Loucy (cell line): ENCODE results near the gene CDH19.

ENCODE experiments used
- H2AFZ ChIP-seq: fragments of 200-600 bp; sonication (generic); 2 replicates; pipeline ENCODE4 v1.6.0; 2016; ENCODE audit warnings: antibody characterized with exemption, mild to moderate bottlenecking, low read length, moderate library complexity
- H3F3A ChIP-seq: fragments of 200-600 bp; 2 replicates; pipeline ENCODE4 v1.6.0; 2016; ENCODE audit warnings: antibody characterized with exemption, low read depth, mild to moderate bottlenecking
- H3K27me3 ChIP-seq: fragments of 200-600 bp; sonication (generic); 2 replicates; pipeline ENCODE4 v1.6.1; 2014; ENCODE audit warnings: low read length, mild to moderate bottlenecking; ENCODE audit not compliant: insufficient read depth, poor library complexity, severe bottlenecking
- H3K36me3 ChIP-seq: fragments of 200-600 bp; sonication (generic); 2 replicates; pipeline ENCODE4 v1.6.1; 2016; ENCODE audit warnings: low read length; ENCODE audit not compliant: insufficient read depth
- H3K4me1 ChIP-seq: fragments of 200-600 bp; sonication (generic); 2 replicates; pipeline ENCODE4 v1.5.1; 2014; ENCODE audit warnings: low read length, mild to moderate bottlenecking; ENCODE audit not compliant: insufficient read depth, poor library complexity, severe bottlenecking
- H3K4me2 ChIP-seq: fragments of 200-600 bp; sonication (generic); 2 replicates; pipeline ENCODE4 v1.6.0; 2014; ENCODE audit warnings: antibody characterized with exemption, low read length, low read depth, mild to moderate bottlenecking; ENCODE audit not compliant: poor library complexity, severe bottlenecking
- H3K4me3 ChIP-seq: fragments of 200-600 bp; sonication (generic); 2 replicates; pipeline ENCODE4 v1.5.1; 2014; ENCODE audit warnings: low read length, mild to moderate bottlenecking, mixed read lengths; ENCODE audit not compliant: poor library complexity, severe bottlenecking
- H3K79me2 ChIP-seq: fragments of 200-600 bp; sonication (generic); 2 replicates; pipeline ENCODE4 v1.6.1; 2014; ENCODE audit warnings: low read length; ENCODE audit not compliant: insufficient read depth
- H3K9ac ChIP-seq: fragments of 200-600 bp; sonication (generic); 2 replicates; pipeline ENCODE4 v1.6.0; 2014; ENCODE audit warnings: mild to moderate bottlenecking, low read depth, low read length, moderate library complexity; ENCODE audit not compliant: poor library complexity, severe bottlenecking
- H3K9me2 ChIP-seq: fragments of 200-600 bp; sonication (generic); replicated peaks from 2 replicates; pipeline ENCODE4 v1.6.1; 2016; ENCODE audit warnings: low read depth, low read length, mixed read lengths
- H3K9me3 ChIP-seq: fragments of 200-600 bp; sonication (generic); 2 replicates; pipeline ENCODE4 v1.6.1; 2014; ENCODE audit warnings: mild to moderate bottlenecking, antibody characterized with exemption, low read length, low read depth; ENCODE audit not compliant: insufficient read depth
- H4K20me1 ChIP-seq: fragments of 200-600 bp; sonication (generic); 2 replicates; pipeline ENCODE4 v1.6.0; 2014; ENCODE audit warnings: antibody characterized with exemption, low read length, mild to moderate bottlenecking; ENCODE audit not compliant: insufficient read depth, poor library complexity, severe bottlenecking
- EZH2phosphoT487 ChIP-seq: fragments of 200-600 bp; IDR thresholded peaks from 2 replicates; pipeline ENCODE4 v1.6.1; 2018; ENCODE audit warnings: antibody characterized with exemption, mild to moderate bottlenecking, moderate library complexity, borderline replicate concordance
- TF ChIP-seq, protein P1 (sequence below): fragments of 200-600 bp; sonication (generic); conservative IDR thresholded peaks from 2 replicates; pipeline ENCODE4 v1.5.1; 2014; ENCODE audit warnings: mild to moderate bottlenecking, antibody characterized with exemption, low read length

The CDH19 gene

DNA sequence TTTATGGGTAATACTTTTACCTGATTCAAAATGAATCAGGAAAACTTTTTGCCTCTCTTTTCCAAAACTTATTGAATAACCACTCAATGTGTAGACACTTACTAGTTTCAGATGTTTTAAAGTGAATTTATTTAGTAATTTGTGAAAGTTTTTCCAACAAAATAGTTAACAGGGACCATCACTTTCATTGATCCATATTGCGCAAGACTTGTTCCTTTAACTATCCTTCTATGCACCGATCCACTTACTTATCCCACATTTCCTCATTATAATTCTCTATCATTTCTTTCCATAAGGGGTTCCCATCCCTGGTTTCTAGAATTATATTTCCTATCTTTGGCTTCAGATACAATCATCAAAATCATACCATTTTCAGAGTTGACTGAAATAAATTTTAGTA lies 48.3 kb downstream of the CDH19 start:
- H3K9ac ChIP-seq = no peak overlapping the region
- no peaks in the 10 kb centered on the region for H3K4me1 ChIP-seq
- H3K9me2 ChIP-seq = no peaks in the 10 kb centered on the region
- H3K4me2 ChIP-seq = no peak overlapping the region
- no peaks in the 10 kb centered on the region for H3K79me2 ChIP-seq
- no peak overlapping the region for H3K4me3 ChIP-seq
- H3K27me3 ChIP-seq = no peaks in the 10 kb centered on the region
- no peaks in the 10 kb centered on the region for H3K36me3 ChIP-seq
- no peak overlapping the region for H2AFZ ChIP-seq
- no peaks in the 10 kb centered on the region for H3F3A ChIP-seq
- H4K20me1 ChIP-seq = no peaks in the 10 kb centered on the region
- no peaks in the 10 kb centered on the region for H3K9me3 ChIP-seq
- TF ChIP-seq, protein P1, sequence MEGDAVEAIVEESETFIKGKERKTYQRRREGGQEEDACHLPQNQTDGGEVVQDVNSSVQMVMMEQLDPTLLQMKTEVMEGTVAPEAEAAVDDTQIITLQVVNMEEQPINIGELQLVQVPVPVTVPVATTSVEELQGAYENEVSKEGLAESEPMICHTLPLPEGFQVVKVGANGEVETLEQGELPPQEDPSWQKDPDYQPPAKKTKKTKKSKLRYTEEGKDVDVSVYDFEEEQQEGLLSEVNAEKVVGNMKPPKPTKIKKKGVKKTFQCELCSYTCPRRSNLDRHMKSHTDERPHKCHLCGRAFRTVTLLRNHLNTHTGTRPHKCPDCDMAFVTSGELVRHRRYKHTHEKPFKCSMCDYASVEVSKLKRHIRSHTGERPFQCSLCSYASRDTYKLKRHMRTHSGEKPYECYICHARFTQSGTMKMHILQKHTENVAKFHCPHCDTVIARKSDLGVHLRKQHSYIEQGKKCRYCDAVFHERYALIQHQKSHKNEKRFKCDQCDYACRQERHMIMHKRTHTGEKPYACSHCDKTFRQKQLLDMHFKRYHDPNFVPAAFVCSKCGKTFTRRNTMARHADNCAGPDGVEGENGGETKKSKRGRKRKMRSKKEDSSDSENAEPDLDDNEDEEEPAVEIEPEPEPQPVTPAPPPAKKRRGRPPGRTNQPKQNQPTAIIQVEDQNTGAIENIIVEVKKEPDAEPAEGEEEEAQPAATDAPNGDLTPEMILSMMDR = no peak
- no peak for TF ChIP-seq EZH2phosphoT487

DNA sequence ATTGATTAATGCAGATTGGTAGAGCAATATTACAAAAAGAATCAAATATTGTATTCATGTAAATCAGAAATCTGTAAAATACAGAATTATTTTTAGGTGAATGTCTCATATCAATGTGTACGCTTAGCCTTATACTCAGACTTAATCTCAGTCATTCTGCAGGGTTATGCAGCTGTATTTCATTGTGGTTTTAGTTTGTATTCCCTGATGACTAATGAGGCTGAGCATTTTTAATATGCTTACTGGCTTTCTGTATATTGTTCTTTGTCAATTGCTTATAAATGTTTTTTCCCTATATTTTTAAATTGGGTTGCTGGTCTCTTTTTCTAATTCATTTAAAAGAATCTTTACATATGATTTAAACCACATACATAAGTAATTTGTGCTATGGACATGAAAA lies 50.1 kb downstream of the CDH19 start:
- Histone ChIP-seq H3K9ac (no peak overlapping the region), H3K4me2 (no peak overlapping the region), H3K9me3 (no peaks in the 10 kb centered on the region), H3K36me3 (no peaks in the 10 kb centered on the region), H4K20me1 (no peaks in the 10 kb centered on the region), H3K27me3 (no peaks in the 10 kb centered on the region), H3K4me1 (no peaks in the 10 kb centered on the region), H3K4me3 (no peak overlapping the region), H2AFZ (no peak overlapping the region), H3K9me2 (no peaks in the 10 kb centered on the region), H3K79me2 (no peaks in the 10 kb centered on the region), H3F3A (no peaks in the 10 kb centered on the region)
- TF ChIP-seq EZH2phosphoT487 = no peak
- TF ChIP-seq, protein P1 = no peak

DNA sequence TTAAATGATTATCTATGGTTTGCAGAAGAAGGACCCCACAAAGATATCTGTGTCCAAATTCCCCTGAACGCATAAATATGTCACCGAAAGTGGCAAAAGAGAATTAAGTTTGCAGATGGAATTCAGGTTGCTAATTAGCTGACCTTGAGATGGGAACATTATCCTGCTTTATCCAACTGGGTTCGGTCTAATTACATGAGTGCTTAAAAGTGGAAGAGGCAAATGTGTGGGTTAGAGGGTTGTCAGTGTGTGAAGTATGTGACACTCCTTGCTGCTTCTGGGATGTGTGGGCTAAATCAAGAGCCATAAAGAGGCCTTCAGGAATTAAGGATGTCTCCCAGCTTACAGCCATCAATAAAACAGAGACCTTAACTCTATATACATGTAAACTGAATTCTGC lies 53.5 kb downstream of the CDH19 start:
- Histone ChIP-seq H3K9me3 (no peaks in the 10 kb centered on the region), H3K27me3 (no peaks in the 10 kb centered on the region), H3K4me2 (no peak overlapping the region), H3K4me1 (no peaks in the 10 kb centered on the region), H3K36me3 (no peaks in the 10 kb centered on the region), H3K79me2 (no peaks in the 10 kb centered on the region), H3K4me3 (no peak overlapping the region), H4K20me1 (no peaks in the 10 kb centered on the region), H3K9me2 (no peaks in the 10 kb centered on the region), H3F3A (no peaks in the 10 kb centered on the region), H2AFZ (no peak overlapping the region), H3K9ac (no peak overlapping the region)
- TF ChIP-seq, protein P1 = no peak
- TF ChIP-seq EZH2phosphoT487 = no peak
